BJ (cell line): ENCODE measurements around the gene GLTP. TPM values are rescaled to one million over a fixed set of nuclear protein-coding genes. Genes with fewer than 3 reads are reported as not detected.

Experiments used
- CTCF ChIA-PET: fragments of 350-600 bp; formaldehyde crosslinking; extraction: SDS; loops from one replicate; lab custom pipeline; 2021; ENCODE audit warnings: antibody characterized with exemption, inconsistent platforms; lab: Yijun Ruan, JAX
- POLR2A ChIA-PET: fragments of 300-600 bp; sonication (Branson Sonifier 250); formaldehyde crosslinking; extraction: SDS; loops from one replicate; lab custom pipeline; 2021; ENCODE audit warnings: antibody characterized with exemption; lab: Charles Lee
- DNase-seq: peaks from one replicate; pipeline ENCODE4 v3.0.0-alpha.2; 2011; ENCODE audit warnings: low read depth
- H3K27me3 ChIP-seq: 2 replicates; pipeline ENCODE4 v1.6.0; 2011; ENCODE audit warnings: low read length; ENCODE audit not compliant: control insufficient read depth, insufficient read depth
- H3K36me3 ChIP-seq: 2 replicates; pipeline ENCODE4 v1.5.1; 2011; ENCODE audit warnings: low read length; ENCODE audit not compliant: control insufficient read depth, insufficient read depth
- H3K4me3 ChIP-seq: 2 replicates; pipeline ENCODE4 v1.5.1; 2011; ENCODE audit warnings: low read depth, mild to moderate bottlenecking, control low read depth, low read length
- polyA plus RNA-seq: library from polyadenylated mRNA; depleted of rRNA; stranded (reverse); fragments of >200 nt; gene quantifications from 2 replicates; pipeline ENCODE4 v1.2.3, GENCODE V29; 2011
- TF ChIP-seq, protein P1 (sequence below): IDR thresholded peaks from 2 replicates; pipeline ENCODE4 v1.5.1; 2011; ENCODE audit warnings: low read depth, mild to moderate bottlenecking, control low read depth, inconsistent platforms, low read length, moderate library complexity; ENCODE audit not compliant: insufficient read depth

The GLTP gene
- polyA plus RNA-seq, 1 experiment, result 33.8 TPM

DNA sequence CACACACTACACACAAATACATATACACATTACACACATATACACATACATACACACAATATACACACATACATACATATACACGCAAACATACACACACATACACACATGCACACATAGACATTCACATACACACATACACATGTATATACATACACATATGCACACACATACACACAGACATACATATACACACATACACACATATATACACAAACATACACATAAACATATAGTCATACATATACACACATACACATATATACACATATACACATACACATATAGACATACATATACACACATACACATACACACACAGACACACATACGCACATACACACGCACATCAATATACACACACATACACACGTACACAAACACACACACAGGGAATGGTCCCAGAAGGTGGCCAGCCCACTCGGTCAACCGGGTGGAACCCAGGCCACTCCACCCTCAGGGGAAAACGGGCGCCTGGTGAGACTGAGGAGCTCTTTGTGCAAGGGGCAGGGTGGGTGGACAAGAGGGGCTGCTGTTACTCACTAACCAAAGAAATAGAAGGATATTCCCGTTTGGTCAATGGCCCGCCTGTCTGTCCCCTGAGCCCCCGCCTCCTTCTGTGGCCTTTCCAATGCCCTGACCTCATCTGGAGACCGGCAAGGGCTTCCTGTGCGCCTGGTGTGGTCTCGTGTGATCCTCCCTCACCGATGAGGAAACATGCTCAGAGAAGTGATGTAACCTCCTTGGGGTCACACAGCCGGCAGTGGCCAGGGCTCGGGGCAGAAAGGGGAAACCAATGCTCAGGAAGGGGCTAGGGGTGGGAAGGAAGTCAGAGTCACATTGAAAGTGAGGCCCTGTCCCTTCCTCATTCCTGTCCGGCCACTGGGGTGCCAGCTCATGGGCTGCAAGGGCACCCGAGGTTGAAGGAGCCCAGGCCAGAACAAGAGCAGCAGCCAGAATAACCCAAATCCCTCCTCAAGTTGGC is 52.5 kb downstream of the GLTP start:
- ChIA-PET CTCF (interaction anchor here (1.2 to 2.1 kb wide), 4 partner anchors 9 to 23 kb away, joined by 4 to 10 read pairs (median 4); no protein-coding TSS in a partner anchor), POLR2A (interaction anchor here (0.5 kb wide), 1 partner anchor 957 kb away, joined by 7 read pairs; no protein-coding TSS in a partner anchor)
- no peaks in the 10 kb centered on the region for H3K27me3 ChIP-seq
- no peak for DNase-seq
- TF ChIP-seq, protein P1, sequence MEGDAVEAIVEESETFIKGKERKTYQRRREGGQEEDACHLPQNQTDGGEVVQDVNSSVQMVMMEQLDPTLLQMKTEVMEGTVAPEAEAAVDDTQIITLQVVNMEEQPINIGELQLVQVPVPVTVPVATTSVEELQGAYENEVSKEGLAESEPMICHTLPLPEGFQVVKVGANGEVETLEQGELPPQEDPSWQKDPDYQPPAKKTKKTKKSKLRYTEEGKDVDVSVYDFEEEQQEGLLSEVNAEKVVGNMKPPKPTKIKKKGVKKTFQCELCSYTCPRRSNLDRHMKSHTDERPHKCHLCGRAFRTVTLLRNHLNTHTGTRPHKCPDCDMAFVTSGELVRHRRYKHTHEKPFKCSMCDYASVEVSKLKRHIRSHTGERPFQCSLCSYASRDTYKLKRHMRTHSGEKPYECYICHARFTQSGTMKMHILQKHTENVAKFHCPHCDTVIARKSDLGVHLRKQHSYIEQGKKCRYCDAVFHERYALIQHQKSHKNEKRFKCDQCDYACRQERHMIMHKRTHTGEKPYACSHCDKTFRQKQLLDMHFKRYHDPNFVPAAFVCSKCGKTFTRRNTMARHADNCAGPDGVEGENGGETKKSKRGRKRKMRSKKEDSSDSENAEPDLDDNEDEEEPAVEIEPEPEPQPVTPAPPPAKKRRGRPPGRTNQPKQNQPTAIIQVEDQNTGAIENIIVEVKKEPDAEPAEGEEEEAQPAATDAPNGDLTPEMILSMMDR, result no peak
- no peak overlapping the region for H3K4me3 ChIP-seq
- H3K36me3 ChIP-seq, result no peaks in the 10 kb centered on the region; the same call in 1 of the 2 replicates

GRCh38 chr12:109827080-109827479 is 53.3 kb downstream of the GLTP start:
- TF ChIP-seq, protein P1, result no peak
- POLR2A ChIA-PET, result no interaction called here

GRCh38 chr12:109824731-109825130 is 55.6 kb downstream of the GLTP start:
- CTCF ChIA-PET, result interaction anchor here (0.9 to 1.5 kb wide), 3 partner anchors 18 to 21 kb away, joined by 4 to 5 read pairs (median 4); no protein-coding TSS in a partner anchor

More at GRCh38 chr12:109827080-109827479, 53.3 kb downstream of the GLTP start:
- Histone ChIP-seq H3K27me3 (no peaks in the 10 kb centered on the region), H3K4me3 (no peak overlapping the region), H3K36me3 (no peaks in the 10 kb centered on the region; the same call in 1 of the 2 replicates)
- no peak for DNase-seq
- CTCF ChIA-PET, result interaction anchor here (1.1 to 1.2 kb wide), 2 partner anchors 21 to 23 kb away, joined by 3 to 4 read pairs; no protein-coding TSS in a partner anchor

GRCh38 chr12:109822951-109823411 is 57.4 kb downstream of the GLTP start:
- H3K4me3 ChIP-seq, result no peak overlapping the region
- TF ChIP-seq, protein P1, result no peak
- ChIA-PET POLR2A (no interaction called here), CTCF (interaction anchor here (1.7 kb wide), 1 partner anchor 22 kb away, joined by 5 read pairs; no protein-coding TSS in a partner anchor)
- DNase-seq, result no peak
- no peaks in the 10 kb centered on the region; the same call in 1 of the 2 replicates for H3K27me3 ChIP-seq
- no peaks in the 10 kb centered on the region; the same call in 1 of the 2 replicates for H3K36me3 ChIP-seq

More at GRCh38 chr12:109824731-109825130, 55.6 kb downstream of the GLTP start:
- POLR2A ChIA-PET, result no interaction called here
- no peak overlapping the region for H3K4me3 ChIP-seq
- H3K36me3 ChIP-seq, result no peaks in the 10 kb centered on the region; the same call in 1 of the 2 replicates
- H3K27me3 ChIP-seq, result no peaks in the 10 kb centered on the region; the same call in 1 of the 2 replicates
- TF ChIP-seq, protein P1, result no peak
- DNase-seq, result no peak

- H3K4me3 ChIP-seq, result no peak overlapping the region
- TF ChIP-seq, protein P1, result no peak
- no peaks in the 10 kb centered on the region; the same call in 1 of the 2 replicates for H3K27me3 ChIP-seq
- no peak for DNase-seq
- CTCF ChIA-PET, result interaction anchor here (1.7 kb wide), 1 partner anchor 23 kb away, joined by 5 read pairs; no protein-coding TSS in a partner anchor
- H3K36me3 ChIP-seq, result no peaks in the 10 kb centered on the region; the same call in 1 of the 2 replicates
- POLR2A ChIA-PET, result no interaction called here
These were observed 57.9 kb downstream of the GLTP start for GRCh38 chr12:109822416-109822815.
